Right ventricle myocardium inferior (tissue), 1 donor: ENCODE measurements around the gene STK24. TPM values are rescaled to one million over a fixed set of nuclear protein-coding genes. Genes with fewer than 3 reads are reported as not detected.
A peak's percentile ranks its signal among the peaks of the same experiment; 100 is the strongest.

Experiments used
- ATAC-seq: fragments of 200-7000 bp; cut with Tn5 transposase; one replicate; pipeline ENCODE4 v1.9.1; 2020; ENCODE audit warnings: mild to moderate bottlenecking, moderate library complexity
- DNase-seq: peaks from one replicate; pipeline ENCODE4 v3.0.0; 2021; ENCODE audit errors: missing footprints
- intact Hi-C: fragments of 100-400 bp; cut with DNase I; formaldehyde crosslinking; loops from one replicate; pipeline ENCODE4 v1.11.0; 2022
- total RNA-seq: library from RNA; stranded (reverse); fragmentation: NEBNext Ultra II Directional; extraction: Animal tissue kit (Norgen Biotek cat#: 25700); gene quantifications from one replicate; pipeline ENCODE4 v1.2.1, GENCODE V29; 2021
- donor health status: DM: no; HTN: yes; CAD: no; lungs with severe emphysema.

The STK24 gene
- total RNA-seq, 1 donor from 2014 or later, result 69.6 TPM

DNA sequence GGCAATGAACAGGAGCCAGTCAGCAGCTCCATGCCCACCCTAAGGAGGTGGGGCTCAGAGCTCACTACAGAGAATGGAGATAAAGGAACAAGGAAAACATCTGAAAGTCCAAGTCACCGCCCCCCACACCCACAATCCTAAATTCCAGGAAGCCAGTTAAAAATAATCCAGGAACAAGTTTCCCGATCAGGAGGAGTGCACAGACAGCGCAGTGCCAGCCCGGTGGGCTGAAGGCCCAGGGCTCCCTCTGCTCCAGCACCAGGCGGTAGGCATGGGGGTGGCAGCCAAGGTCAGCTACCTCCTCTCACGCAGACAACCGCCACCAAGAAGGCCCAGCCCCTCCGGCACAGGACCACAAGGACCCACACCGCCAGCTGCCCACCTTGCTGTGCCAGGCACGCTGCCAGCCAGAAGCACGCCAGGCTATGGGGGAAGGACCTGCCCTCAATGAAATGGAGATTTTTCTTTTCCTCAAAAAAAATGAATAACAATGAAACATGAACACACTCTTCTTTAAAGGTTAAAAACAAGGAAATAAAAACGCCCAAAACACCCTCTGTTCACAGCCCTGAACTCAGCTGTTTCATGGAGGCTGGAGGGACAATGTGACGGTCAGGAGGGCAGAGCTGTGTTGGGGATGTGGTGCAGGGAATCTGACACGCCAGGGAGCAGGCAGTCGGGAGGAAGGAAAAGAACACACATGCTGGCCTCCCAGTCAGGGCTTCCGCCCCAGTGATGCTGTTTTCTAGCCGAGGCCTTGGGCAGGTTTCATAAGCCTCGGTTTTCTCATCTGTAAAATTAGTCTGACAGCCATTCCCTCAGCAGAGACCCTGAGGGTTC, 11.0 kb downstream of the STK24 start:
- intact Hi-C loops, result no loop called here
- DNase-seq (peak; percentile 72), ATAC-seq (peak; percentile 84)

GRCh38 chr13:98564204-98564603, 12.7 kb downstream of the STK24 start:
- DNase-seq (no peak), ATAC-seq (no peak)
- intact Hi-C loops, result no loop called here

- intact Hi-C loops, result no loop called here
- ATAC-seq, result no peak
Measured at GRCh38 chr13:98563071-98563470, 13.8 kb downstream of the STK24 start.

GRCh38 chr13:98559169-98559568, 17.7 kb downstream of the STK24 start:
- ATAC-seq (no peak), DNase-seq (no peak)
- intact Hi-C loops, result no loop called here

More at GRCh38 chr13:98563071-98563470, 13.8 kb downstream of the STK24 start:
- no peak for DNase-seq

GRCh38 chr13:98557937-98558792, 18.7 kb downstream of the STK24 start:
- ATAC-seq, result no peak
- intact Hi-C loops, result no loop called here

DNA sequence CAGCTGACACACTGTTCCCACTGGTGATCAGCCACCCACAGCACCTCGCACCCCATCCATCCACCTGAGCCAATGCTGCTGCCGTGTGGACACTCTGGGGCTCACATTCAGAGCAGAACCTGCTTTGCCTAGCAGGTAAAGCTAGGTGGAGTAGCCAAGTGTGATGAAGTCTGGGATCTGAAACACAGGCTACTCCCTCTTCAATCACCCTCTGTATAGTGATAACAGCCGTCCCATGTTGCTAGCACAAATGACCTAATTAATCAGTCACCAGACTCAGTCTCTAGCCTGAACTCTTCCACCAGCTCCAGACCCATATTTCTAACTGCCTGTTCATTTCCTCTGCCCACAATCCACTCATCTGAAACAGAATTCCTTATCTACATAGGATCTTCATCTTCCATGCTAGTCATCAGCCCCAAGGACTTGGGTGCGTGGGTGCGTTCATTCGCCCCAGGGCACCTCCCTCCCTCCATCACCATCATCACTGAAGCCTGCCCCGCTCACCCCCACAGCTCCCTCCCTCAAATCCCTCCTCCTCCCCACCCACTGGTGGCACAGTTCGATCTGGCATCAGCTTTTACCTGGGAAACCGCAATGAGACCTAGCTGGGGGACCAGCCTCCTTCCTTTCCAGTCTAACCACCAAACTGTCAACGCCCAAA, 19.8 kb downstream of the STK24 start:
- DNase-seq, result no peak
- ATAC-seq, result peak; percentile 29
- intact Hi-C loops, result no loop called here

More at GRCh38 chr13:98557937-98558792, 18.7 kb downstream of the STK24 start:
- no peak for DNase-seq

- ATAC-seq, result no peak
- intact Hi-C loops, result no loop called here
- no peak for DNase-seq
Measured at GRCh38 chr13:98556142-98556816, 20.6 kb downstream of the STK24 start.

DNA sequence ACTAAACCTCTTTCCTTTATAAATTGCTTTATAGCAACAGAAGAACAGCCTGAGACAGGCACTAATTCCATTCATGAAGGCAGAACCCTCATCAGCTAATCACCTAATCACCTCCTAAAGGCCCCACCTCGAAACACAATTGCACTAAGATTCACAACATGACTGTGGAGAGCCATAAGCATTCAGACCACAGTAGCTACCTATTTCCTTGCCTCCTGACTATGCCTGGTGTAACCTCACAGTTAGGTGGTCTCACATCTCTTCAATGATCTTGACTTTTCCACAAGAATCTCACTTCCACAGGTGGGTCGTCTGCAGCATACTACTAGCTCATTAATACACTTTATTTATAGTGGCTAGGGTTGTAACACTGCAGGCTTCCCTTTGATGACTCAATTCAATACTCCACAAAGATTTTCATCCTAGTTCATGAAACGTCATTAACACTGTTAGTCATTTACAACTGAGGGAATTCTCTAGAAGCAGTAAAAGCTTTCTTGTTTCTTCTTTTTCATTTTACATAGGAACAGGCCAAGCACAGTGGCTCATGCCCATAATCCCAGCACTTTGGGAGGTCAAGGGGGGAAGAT, 27.1 kb downstream of the STK24 start:
- DNase-seq (no peak), ATAC-seq (no peak)
- intact Hi-C loops, result no loop called here

- intact Hi-C loops, result no loop called here
- DNase-seq (no peak), ATAC-seq (no peak)
Measured at GRCh38 chr13:98549006-98549727, 27.7 kb downstream of the STK24 start.

DNA sequence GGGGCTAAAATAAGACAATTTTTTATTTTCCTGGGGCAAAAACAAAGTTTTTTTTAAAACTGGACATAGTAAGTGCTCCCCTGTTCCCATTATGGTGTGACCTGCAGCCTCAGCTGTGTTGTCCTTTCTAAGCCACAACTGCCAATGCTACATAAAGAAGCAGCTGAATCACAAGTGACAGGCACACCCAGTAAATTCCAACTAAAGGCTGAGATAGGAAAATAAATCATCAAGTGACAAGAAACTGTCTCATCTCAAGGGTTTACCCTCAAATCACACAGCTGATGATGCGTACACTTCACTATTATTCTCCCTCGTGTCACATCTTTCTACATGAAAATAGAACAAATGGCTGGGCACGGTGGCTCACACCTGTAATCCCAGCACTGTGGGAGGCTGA, 28.7 kb downstream of the STK24 start:
- ATAC-seq (no peak), DNase-seq (no peak)
- intact Hi-C loops, result no loop called here

DNA sequence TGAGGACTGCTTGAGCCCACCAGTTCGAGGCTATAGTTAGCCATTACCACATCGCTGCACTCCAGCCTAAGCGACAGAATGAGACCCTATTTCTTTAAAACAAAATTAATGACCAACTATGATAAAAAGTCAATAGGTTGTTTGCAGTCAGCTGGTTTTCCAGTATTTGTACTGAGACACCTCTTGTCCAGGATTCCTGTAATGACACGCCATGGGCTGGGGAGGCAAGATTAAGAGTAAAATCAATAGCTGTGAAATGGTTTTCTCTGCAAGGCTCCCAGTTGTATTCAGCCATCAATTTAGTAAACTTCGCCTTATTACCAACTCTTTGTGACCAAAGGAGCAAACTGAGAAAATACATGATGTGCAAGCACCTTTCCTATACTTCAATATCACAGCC, 29.5 kb downstream of the STK24 start:
- no peak for DNase-seq
- intact Hi-C loops, result no loop called here
- no peak for ATAC-seq

DNA sequence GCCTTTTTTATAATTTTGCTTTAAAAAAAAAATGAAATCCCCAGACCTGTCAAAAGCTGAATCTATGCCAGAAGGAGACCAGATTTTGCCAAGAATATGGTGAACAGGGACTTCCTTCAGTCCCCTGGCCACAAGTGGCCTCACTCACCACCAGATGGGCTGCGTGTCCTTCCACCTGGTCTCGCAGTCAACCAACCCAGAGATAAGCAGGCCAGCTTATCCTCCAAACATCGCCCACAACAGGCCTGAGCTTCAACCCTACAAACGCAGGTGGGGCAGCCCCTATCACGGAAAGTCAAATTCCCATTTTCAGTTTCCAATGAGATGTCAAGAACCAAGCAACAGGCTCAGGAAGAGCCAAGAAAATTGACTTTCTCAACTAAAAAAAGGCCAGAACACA, 30.5 kb downstream of the STK24 start:
- intact Hi-C loops, result no loop called here
- DNase-seq, result no peak
- ATAC-seq, result no peak

DNA sequence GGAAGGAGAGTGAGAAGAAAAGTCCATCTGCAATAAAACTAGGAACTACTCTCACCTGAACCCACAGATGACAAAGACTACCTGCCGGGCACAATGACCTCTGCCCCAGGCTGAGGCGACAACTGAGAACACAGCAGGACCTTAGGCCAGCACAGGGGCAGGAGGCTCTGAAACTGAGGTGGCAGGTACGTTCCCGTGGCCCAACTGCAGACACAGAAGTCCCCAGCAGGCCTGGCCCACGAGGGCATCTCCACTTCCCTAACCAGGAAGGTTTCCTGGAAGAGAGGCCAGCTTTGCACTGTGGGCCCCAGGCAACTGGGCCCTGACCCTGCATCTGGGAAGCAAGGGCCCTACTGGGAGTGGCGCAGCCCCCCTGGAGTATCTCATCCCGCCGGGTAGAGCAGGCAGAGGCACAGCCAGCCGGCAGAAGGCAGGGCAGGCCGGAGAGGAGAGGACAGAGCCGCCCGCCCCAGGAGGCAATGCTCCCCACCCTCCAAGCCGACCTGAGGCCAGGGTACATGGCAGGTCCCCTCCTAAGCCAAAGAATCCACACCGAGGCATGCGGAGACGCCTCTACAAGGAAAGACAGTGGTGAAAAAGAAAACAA, 32.7 kb downstream of the STK24 start:
- intact Hi-C loops, result no loop called here
- DNase-seq (no peak), ATAC-seq (no peak)

GRCh38 chr13:98543378-98544103, 33.4 kb downstream of the STK24 start:
- ATAC-seq, result peak; percentile 23
- DNase-seq, result no peak
- intact Hi-C loops, result no loop called here

GRCh38 chr13:98542568-98543377, 34.1 kb downstream of the STK24 start:
- intact Hi-C loops, result no loop called here
- DNase-seq, result no peak
- ATAC-seq, result peak; percentile 29

DNA sequence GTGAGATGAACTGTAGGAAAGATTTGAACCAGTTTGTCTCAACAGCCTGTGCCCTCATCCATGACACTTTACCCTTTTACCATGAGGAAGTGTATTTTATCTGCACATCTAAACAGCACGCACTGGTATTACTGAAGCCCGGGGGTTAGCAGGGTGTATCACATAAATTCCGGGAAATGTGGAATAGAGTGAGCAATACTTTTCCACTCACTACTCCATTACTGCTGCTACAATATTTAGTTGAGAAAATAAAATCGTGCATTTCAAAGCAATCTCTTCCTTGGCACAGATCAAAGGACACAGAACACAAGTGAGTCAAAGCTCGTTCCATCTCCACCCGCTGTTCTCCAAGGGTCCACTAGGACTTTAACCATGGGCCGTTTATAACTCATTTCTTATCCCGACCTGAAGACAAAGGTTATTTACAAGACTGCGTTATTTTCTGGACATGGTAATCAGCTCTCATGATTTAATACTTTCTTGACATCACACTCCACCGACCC, 35.2 kb downstream of the STK24 start:
- ATAC-seq (no peak), DNase-seq (no peak)
- intact Hi-C loops, result no loop called here
